Activated CD8-positive, alpha-beta memory T cell treated with anti-CD3 and anti-CD28 coated beads for 48 hours (primary cell): ENCODE results near the gene FPGS.
"Not testable (repeated sequence)": the region's sequence is repeated elsewhere in the genome, so short reads cannot be mapped to it uniquely, and the experiment has no call there.

Experiments
- DNase-seq, 3 experiments: peaks; one replicate each; pipeline ENCODE4 v3.0.0-alpha.2; 2020; ENCODE audit warnings: low read depth in 2 of 3, low spot score in 2 of 3

FPGS gene

GRCh38 chr9:127802576-127803443 is at the start of gene FPGS:
Gene FPGS (plus strand): TSS chr9:127802882. CDS start chr9:127802925, 43 bp downstream.
- peak; percentile 66 to 74 (median 69) for DNase-seq

- no peak for DNase-seq
Observed at GRCh38 chr9:127753148-127753547, 49.5 kb upstream of the FPGS start.

- no peak for DNase-seq
Observed at GRCh38 chr9:127753622-127754021, 49.1 kb upstream of the FPGS start.

GRCh38 chr9:127754099-127755060 is 48.3 kb upstream of the FPGS start:
- DNase-seq = no peak

- no peak for DNase-seq
Observed at GRCh38 chr9:127755061-127756060, 47.3 kb upstream of the FPGS start.

GRCh38 chr9:127756233-127756632 is 46.4 kb upstream of the FPGS start:
- no peak for DNase-seq

GRCh38 chr9:127756776-127757175 is 45.9 kb upstream of the FPGS start:
- not testable (repeated sequence) for DNase-seq

GRCh38 chr9:127758843-127759242 is 43.8 kb upstream of the FPGS start:
- DNase-seq = no peak

GRCh38 chr9:127761061-127761460 is 41.6 kb upstream of the FPGS start:
- DNase-seq = no peak

GRCh38 chr9:127761491-127761956 is 41.2 kb upstream of the FPGS start:
- no peak for DNase-seq

- no peak for DNase-seq
Observed at GRCh38 chr9:127762111-127762676, 40.5 kb upstream of the FPGS start.

- no peak for DNase-seq
Observed at GRCh38 chr9:127763918-127764384, 38.7 kb upstream of the FPGS start.

GRCh38 chr9:127765418-127765817 is 37.3 kb upstream of the FPGS start:
- no peak for DNase-seq

- no peak for DNase-seq
Observed at GRCh38 chr9:127767410-127767809, 35.3 kb upstream of the FPGS start.

- DNase-seq = no peak
Observed at GRCh38 chr9:127767909-127768331, 34.8 kb upstream of the FPGS start.

GRCh38 chr9:127768698-127769097 is 34.0 kb upstream of the FPGS start:
- DNase-seq = no peak

GRCh38 chr9:127769101-127769500 is 33.6 kb upstream of the FPGS start:
- no peak for DNase-seq

- DNase-seq = no peak
Observed at GRCh38 chr9:127769929-127770582, 32.6 kb upstream of the FPGS start.

GRCh38 chr9:127770583-127770904 is 32.1 kb upstream of the FPGS start:
- DNase-seq = no peak
